ENCODE results near the gene PROX2. TPM values are rescaled to one million over a fixed set of nuclear protein-coding genes. Genes with fewer than 3 reads are reported as not detected.

Gene PROX2
- total RNA-seq, 1 donor from 2014 or later: not detected

GRCh38 chr14:74846168-74846567 is 29.8 kb downstream of the PROX2 start:
- intact Hi-C loops (cut with micrococcal nuclease): no loop called here

GRCh38 chr14:74843653-74844052 is 32.3 kb downstream of the PROX2 start:
- intact Hi-C loops (cut with micrococcal nuclease): no loop called here

- intact Hi-C loops (cut with micrococcal nuclease): no loop called here
These were observed 34.4 kb downstream of the PROX2 start for GRCh38 chr14:74841230-74842207.

- intact Hi-C loops (cut with micrococcal nuclease): no loop called here
These were observed 35.3 kb downstream of the PROX2 start for GRCh38 chr14:74840603-74841030.

GRCh38 chr14:74838166-74838565 is 37.8 kb downstream of the PROX2 start:
- intact Hi-C loops (cut with micrococcal nuclease): loop anchor here (1.0 to 5.0 kb wide), 2 partner anchors 44 to 75 kb away; partner anchors contain the start of genes DLST and YLPM1

- intact Hi-C loops (cut with micrococcal nuclease): loop anchor here (5.0 kb wide), 1 partner anchor 46 kb away; the partner anchor contains the start of gene DLST
These were observed 39.5 kb downstream of the PROX2 start for GRCh38 chr14:74836251-74836960.

GRCh38 chr14:74835645-74836250 is 40.2 kb downstream of the PROX2 start:
- intact Hi-C loops (cut with micrococcal nuclease): loop anchor here (5.0 kb wide), 1 partner anchor 47 kb away; the partner anchor contains the start of gene DLST

- intact Hi-C loops (cut with micrococcal nuclease): loop anchor here (5.0 kb wide), 1 partner anchor 47 kb away; the partner anchor contains the start of gene DLST
These were observed 41.1 kb downstream of the PROX2 start for GRCh38 chr14:74834692-74835392.

- intact Hi-C loops (cut with micrococcal nuclease): no loop called here
These were observed 43.1 kb downstream of the PROX2 start for GRCh38 chr14:74832849-74833248.

GRCh38 chr14:74829251-74829650 is 46.7 kb downstream of the PROX2 start:
- intact Hi-C loops (cut with micrococcal nuclease): no loop called here

- intact Hi-C loops (cut with micrococcal nuclease): no loop called here
These were observed 49.4 kb downstream of the PROX2 start for GRCh38 chr14:74826574-74826973.

Other genes with a start within 250 kb of the PROX2 start
- 47.9 and 52.5 TPM in 2 replicates for gene AREL1, start 163.1 kb downstream of the PROX2 start, total RNA-seq
- gene FCF1, start 163.0 kb downstream of the PROX2 start, total RNA-seq: 59.4 and 62.4 TPM in 2 replicates
- gene YLPM1, start 112.8 kb downstream of the PROX2 start, total RNA-seq: 80.4 and 80.8 TPM in 2 replicates
- 93.7 and 94.6 TPM in 2 replicates for gene DLST, start 5.8 kb upstream of the PROX2 start, total RNA-seq
- gene RPS6KL1, start 47.1 kb upstream of the PROX2 start, total RNA-seq: 9.4 and 11.3 TPM in 2 replicates
- gene PGF, start 79.5 kb upstream of the PROX2 start, total RNA-seq: 0.14 and 0.20 TPM in 2 replicates
- 47.6 TPM in 2 replicates for gene EIF2B2, start 126.8 kb upstream of the PROX2 start, total RNA-seq
- gene MLH3, start 175.3 kb upstream of the PROX2 start, total RNA-seq: 22.7 and 23.7 TPM in 2 replicates
- gene ACYP1, start 187.9 kb upstream of the PROX2 start, total RNA-seq: 45.4 and 50.1 TPM in 2 replicates
- gene ZC2HC1C, start 193.5 kb upstream of the PROX2 start, total RNA-seq: 1.7 and 1.8 TPM in 2 replicates